Measurements from ENCODE around the gene PCNT. TPM values are rescaled to one million over a fixed set of nuclear protein-coding genes. Genes with fewer than 3 reads are reported as not detected.
"Not testable (repeated sequence)": the region's sequence is repeated elsewhere in the genome, so short reads cannot be mapped to it uniquely, and the experiment has no call there.

The PCNT gene
- total RNA-seq, 2 experiments from 2014 or later = 46.2 to 46.6 TPM

GRCh38 chr21:46459024-46459355 lies 135.0 kb downstream of the PCNT start:
- Mint-ChIP-seq H3K4me3 (peak overlapping the region; percentile 86), H3K4me1 (ENCODE audit: low read depth) (peaks cover 31% of the 10 kb centered on the region), H3K27me3 (no peaks in the 10 kb centered on the region), H3K36me3 (ENCODE audit: low read depth) (peaks cover 35% of the 10 kb centered on the region), H3K9me3 (no peaks in the 10 kb centered on the region), H3K27ac (peak overlapping the region; percentile 79)
- ATAC-seq = no peak
- DNase-seq = no peak
- POLR2A ChIA-PET = interaction anchor here (1.2 to 5.2 kb wide), 6 partner anchors 8 to 184 kb away, joined by 3 to 18 read pairs (median 8); no protein-coding TSS in a partner anchor
- TF ChIP-seq CTCF (IDR thresholded peaks at IDR 0.05) = no peak
- intact Hi-C loops (cut with micrococcal nuclease) = no loop called here
- CTCF ChIA-PET = interaction anchor here (2.1 kb wide), 1 partner anchor 180 kb away, joined by 6 read pairs; no protein-coding TSS in a partner anchor

- Mint-ChIP-seq H3K9me3 (no peaks in the 10 kb centered on the region), H3K27me3 (no peaks in the 10 kb centered on the region), H3K4me3 (peak overlapping the region; percentile 86), H3K27ac (peak overlapping the region; percentile 87), H3K36me3 (ENCODE audit: low read depth) (peaks cover 34% of the 10 kb centered on the region), H3K4me1 (ENCODE audit: low read depth) (peaks cover 28% of the 10 kb centered on the region)
- intact Hi-C loops (cut with micrococcal nuclease) = no loop called here
- ChIA-PET CTCF (no interaction called here), POLR2A (interaction anchor here (0.6 to 5.2 kb wide), 8 partner anchors 8 to 184 kb away, joined by 3 to 18 read pairs (median 4); no protein-coding TSS in a partner anchor)
- DNase-seq (peak; percentile 36), ATAC-seq (no peak)
- no peak for TF ChIP-seq CTCF (IDR thresholded peaks at IDR 0.05)
Observed at GRCh38 chr21:46459356-46460112, 135.6 kb downstream of the PCNT start.

GRCh38 chr21:46461909-46462308 lies 138.0 kb downstream of the PCNT start:
- Mint-ChIP-seq H3K36me3 (ENCODE audit: low read depth) (peaks cover 14% of the 10 kb centered on the region), H3K27me3 (no peaks in the 10 kb centered on the region), H3K4me1 (ENCODE audit: low read depth) (peaks cover 11% of the 10 kb centered on the region), H3K27ac (no peak overlapping the region), H3K9me3 (no peaks in the 10 kb centered on the region), H3K4me3 (no peak overlapping the region)
- no peak for TF ChIP-seq CTCF (IDR thresholded peaks at IDR 0.05)
- ATAC-seq (no peak), DNase-seq (no peak)
- CTCF ChIA-PET = interaction anchor here (1.5 to 1.6 kb wide), 2 partner anchors 70 to 178 kb away, joined by 3 to 6 read pairs; no protein-coding TSS in a partner anchor
- intact Hi-C loops (cut with micrococcal nuclease) = no loop called here
- POLR2A ChIA-PET = interaction anchor here (0.6 to 5.2 kb wide), 5 partner anchors 8 to 90 kb away, joined by 3 to 18 read pairs (median 3); no protein-coding TSS in a partner anchor

- H3K4me1 Mint-ChIP-seq (ENCODE audit: low read depth) = peaks cover 24% of the 10 kb centered on the region
- H3K4me3 Mint-ChIP-seq; H3K9me3 Mint-ChIP-seq; ATAC-seq; H3K27ac Mint-ChIP-seq; intact Hi-C loops (cut with micrococcal nuclease); H3K27me3 Mint-ChIP-seq; POLR2A ChIA-PET; DNase-seq: not testable (repeated sequence)
- CTCF ChIA-PET = interaction anchor here (0.6 kb wide), 1 partner anchor 67 kb away, joined by 3 read pairs; no protein-coding TSS in a partner anchor
- peaks cover 14% of the 10 kb centered on the region for H3K36me3 Mint-ChIP-seq (ENCODE audit: low read depth)
Observed at GRCh38 chr21:46465153-46465552, 141.2 kb downstream of the PCNT start.

- H3K4me3 Mint-ChIP-seq = no peak overlapping the region
- H3K27ac Mint-ChIP-seq = no peak overlapping the region
- ChIA-PET POLR2A (no interaction called here), CTCF (interaction anchor here (0.6 kb wide), 1 partner anchor 66 kb away, joined by 3 read pairs; no protein-coding TSS in a partner anchor)
- H3K4me1 Mint-ChIP-seq (ENCODE audit: low read depth) = peaks cover 24% of the 10 kb centered on the region
- no peak for DNase-seq
- no peak for TF ChIP-seq CTCF (IDR thresholded peaks at IDR 0.05)
- H3K36me3 Mint-ChIP-seq (ENCODE audit: low read depth) = peaks cover 14% of the 10 kb centered on the region
- no peak for ATAC-seq
- H3K27me3 Mint-ChIP-seq = no peaks in the 10 kb centered on the region
- intact Hi-C loops (cut with micrococcal nuclease) = no loop called here
- H3K9me3 Mint-ChIP-seq = no peaks in the 10 kb centered on the region
Observed at GRCh38 chr21:46465651-46466050, 141.7 kb downstream of the PCNT start.
